HuH-7 (cell line): ENCODE measurements around the gene C16orf96.

Source experiments
- DNase-seq: peaks from one replicate; pipeline ENCODE4 v3.0.0; 2011; ENCODE audit warnings: low spot score

C16orf96 gene

GRCh38 chr16:4525634-4526277 lies 30.4 kb upstream of the C16orf96 start:
- no peak for DNase-seq

GRCh38 chr16:4529085-4530060 lies 26.8 kb upstream of the C16orf96 start:
- no peak for DNase-seq

- DNase-seq = no peak
These were observed 24.3 kb upstream of the C16orf96 start for GRCh38 chr16:4531811-4532210.

- DNase-seq = no peak
These were observed 23.9 kb upstream of the C16orf96 start for GRCh38 chr16:4532238-4532637.

GRCh38 chr16:4533490-4533889 lies 22.6 kb upstream of the C16orf96 start:
- DNase-seq = no peak

- DNase-seq = no peak
These were observed 21.9 kb upstream of the C16orf96 start for GRCh38 chr16:4534151-4534790.

- no peak for DNase-seq
These were observed 20.5 kb upstream of the C16orf96 start for GRCh38 chr16:4535627-4536108.

GRCh38 chr16:4536391-4537106 lies 19.6 kb upstream of the C16orf96 start:
- DNase-seq = no peak

- DNase-seq = no peak
These were observed 18.5 kb upstream of the C16orf96 start for GRCh38 chr16:4537376-4538343.

- DNase-seq = peak; percentile 95
These were observed 17.5 kb upstream of the C16orf96 start, which contains the start of gene CDIP1 for GRCh38 chr16:4538350-4539235. TSS of gene CDIP1 (minus strand) at chr16:4538773. CDS start at chr16:4514130, 24,643 bp downstream.

GRCh38 chr16:4539716-4540284 lies 16.3 kb upstream of the C16orf96 start:
- no peak for DNase-seq

GRCh38 chr16:4544473-4544872 lies 11.7 kb upstream of the C16orf96 start:
- DNase-seq = no peak

GRCh38 chr16:4548124-4548523 lies 8.0 kb upstream of the C16orf96 start:
- no peak for DNase-seq

GRCh38 chr16:4550591-4550990 lies 5.5 kb upstream of the C16orf96 start:
- no peak for DNase-seq

- no peak for DNase-seq
These were observed 3.6 kb upstream of the C16orf96 start for GRCh38 chr16:4552541-4552940.

- no peak for DNase-seq
These were observed 440 bp downstream of the C16orf96 start for GRCh38 chr16:4556580-4556979.

GRCh38 chr16:4557973-4558372 lies 1.8 kb downstream of the C16orf96 start:
- no peak for DNase-seq

GRCh38 chr16:4561596-4561995 lies 5.5 kb downstream of the C16orf96 start:
- DNase-seq = no peak

- DNase-seq = no peak
These were observed 8.6 kb downstream of the C16orf96 start for GRCh38 chr16:4564661-4565267.
